DMS114 treated with DMSO at 0.1 percent for 48 hours (cell line): ENCODE data around the gene SHKBP1.
"Not testable (repeated sequence)": the region's sequence is repeated elsewhere in the genome, so short reads cannot be mapped to it uniquely, and the experiment has no call there.

Source experiments
- DNase-seq: peaks from one replicate; lab custom pipeline; 2025; ENCODE audit not compliant: unreplicated experiment; lab: John Stamatoyannopoulos, UW

Gene SHKBP1

GRCh38 chr19:40582467-40582866 is 5.8 kb downstream of the SHKBP1 start:
- DNase-seq: no peak

GRCh38 chr19:40583283-40583682 is 6.6 kb downstream of the SHKBP1 start:
- DNase-seq: no peak

- DNase-seq: no peak
Measured at GRCh38 chr19:40584007-40584406, 7.3 kb downstream of the SHKBP1 start.

- DNase-seq: no peak
Measured at GRCh38 chr19:40585241-40585981, 8.7 kb downstream of the SHKBP1 start.

- DNase-seq: no peak
Measured at GRCh38 chr19:40585982-40586422, 9.3 kb downstream of the SHKBP1 start.

GRCh38 chr19:40586611-40587010 is 9.9 kb downstream of the SHKBP1 start:
- no peak for DNase-seq

GRCh38 chr19:40588110-40588854 is 11.6 kb downstream of the SHKBP1 start:
- DNase-seq: no peak

GRCh38 chr19:40588926-40589569 is 12.4 kb downstream of the SHKBP1 start:
- DNase-seq: no peak

- no peak for DNase-seq
Measured at GRCh38 chr19:40589591-40590429, 13.1 kb downstream of the SHKBP1 start.

GRCh38 chr19:40590464-40591265 is 14.0 kb downstream of the SHKBP1 start:
- DNase-seq: no peak

GRCh38 chr19:40591724-40592123 is 15.1 kb downstream of the SHKBP1 start:
- DNase-seq: not testable (repeated sequence)

GRCh38 chr19:40592170-40592569 is 15.5 kb downstream of the SHKBP1 start:
- peak; percentile 67 for DNase-seq

- no peak for DNase-seq
Measured at GRCh38 chr19:40594255-40594654, 17.6 kb downstream of the SHKBP1 start.

GRCh38 chr19:40594657-40595091 is 18.0 kb downstream of the SHKBP1 start:
- DNase-seq: no peak

GRCh38 chr19:40596608-40597328 is 20.1 kb downstream of the SHKBP1 start:
- peak; percentile 53 for DNase-seq

GRCh38 chr19:40597329-40597838 is 20.7 kb downstream of the SHKBP1 start:
- no peak for DNase-seq

- DNase-seq: peak; percentile 84
Measured at GRCh38 chr19:40598121-40598917, 21.6 kb downstream of the SHKBP1 start.

GRCh38 chr19:40598918-40599307 is 22.2 kb downstream of the SHKBP1 start:
- DNase-seq: no peak
